ENCODE results near the gene SLC6A12.
A peak's percentile ranks its signal among the peaks of the same experiment; 100 is the strongest.

The SLC6A12 gene

GRCh38 chr12:155646-156045, 58.3 kb downstream of the SLC6A12 start:
- TF ChIP-seq CTCF (IDR thresholded peaks at IDR 0.05; ENCODE audit: control insufficient read depth, insufficient read depth, low read depth, low read length, missing control alignments) = no peak
- H3K4me3 ChIP-seq (ENCODE audit: control insufficient read depth, low read depth, low read length) = no peak overlapping the region
- DNase-seq (ENCODE audit: low read depth) = no peak

- H3K4me3 ChIP-seq (ENCODE audit: control insufficient read depth, low read depth, low read length) = no peak overlapping the region
- no peak for TF ChIP-seq CTCF (IDR thresholded peaks at IDR 0.05; ENCODE audit: control insufficient read depth, insufficient read depth, low read depth, low read length, missing control alignments)
These were observed 59.0 kb downstream of the SLC6A12 start for GRCh38 chr12:155006-155405.

GRCh38 chr12:154058-154457, 59.9 kb downstream of the SLC6A12 start:
- no peak for TF ChIP-seq CTCF (IDR thresholded peaks at IDR 0.05; ENCODE audit: control insufficient read depth, insufficient read depth, low read depth, low read length, missing control alignments)
- DNase-seq (ENCODE audit: low read depth) = no peak
- H3K4me3 ChIP-seq (ENCODE audit: control insufficient read depth, low read depth, low read length) = no peak overlapping the region

More at GRCh38 chr12:155006-155405, 59.0 kb downstream of the SLC6A12 start:
- DNase-seq (ENCODE audit: low read depth) = no peak

- DNase-seq (ENCODE audit: low read depth) = no peak
- peak; percentile 83 for TF ChIP-seq CTCF (IDR thresholded peaks at IDR 0.05; ENCODE audit: control insufficient read depth, insufficient read depth, low read depth, low read length, missing control alignments)
- H3K4me3 ChIP-seq (ENCODE audit: control insufficient read depth, low read depth, low read length) = no peak overlapping the region
These were observed 60.7 kb downstream of the SLC6A12 start for GRCh38 chr12:153080-153746.

GRCh38 chr12:152440-152839, 61.5 kb downstream of the SLC6A12 start:
- H3K4me3 ChIP-seq (ENCODE audit: control insufficient read depth, low read depth, low read length) = no peak overlapping the region
- no peak for DNase-seq (ENCODE audit: low read depth)
- no peak for TF ChIP-seq CTCF (IDR thresholded peaks at IDR 0.05; ENCODE audit: control insufficient read depth, insufficient read depth, low read depth, low read length, missing control alignments)

- no peak for DNase-seq (ENCODE audit: low read depth)
- no peak overlapping the region for H3K4me3 ChIP-seq (ENCODE audit: control insufficient read depth, low read depth, low read length)
- no peak for TF ChIP-seq CTCF (IDR thresholded peaks at IDR 0.05; ENCODE audit: control insufficient read depth, insufficient read depth, low read depth, low read length, missing control alignments)
These were observed 62.4 kb downstream of the SLC6A12 start for GRCh38 chr12:151579-151978.

Data from AG09309 (cell line).